ENCODE results near the gene HMGB3.
A peak's percentile ranks its signal among the peaks of the same experiment; 100 is the strongest.
"Not testable (repeated sequence)": the region's sequence is repeated elsewhere in the genome, so short reads cannot be mapped to it uniquely, and the experiment has no call there.

HMGB3 gene

GRCh38 chrX:150982788-150983520 is at the start of gene HMGB3:
Gene HMGB3, plus strand, starts transcription at chrX:150983335. Its CDS starts 2,265 bp downstream, at chrX:150985600.
- peak; percentile 47 for DNase-seq (ENCODE audit: low spot score)

- DNase-seq (ENCODE audit: low spot score) = no peak
These were observed 49.2 kb upstream of the HMGB3 start for GRCh38 chrX:150933945-150934350.

GRCh38 chrX:150934453-150934852 is 48.7 kb upstream of the HMGB3 start:
- DNase-seq (ENCODE audit: low spot score) = no peak

GRCh38 chrX:150935467-150935866 is 47.7 kb upstream of the HMGB3 start:
- no peak for DNase-seq (ENCODE audit: low spot score)

GRCh38 chrX:150936556-150936955 is 46.6 kb upstream of the HMGB3 start:
- no peak for DNase-seq (ENCODE audit: low spot score)

GRCh38 chrX:150940844-150941495 is 42.2 kb upstream of the HMGB3 start:
- no peak for DNase-seq (ENCODE audit: low spot score)

GRCh38 chrX:150941580-150941979 is 41.6 kb upstream of the HMGB3 start:
- no peak for DNase-seq (ENCODE audit: low spot score)

- DNase-seq (ENCODE audit: low spot score) = no peak
These were observed 40.1 kb upstream of the HMGB3 start for GRCh38 chrX:150942942-150943594.

GRCh38 chrX:150944233-150944632 is 38.9 kb upstream of the HMGB3 start:
- no peak for DNase-seq (ENCODE audit: low spot score)

GRCh38 chrX:150954951-150955350 is 28.2 kb upstream of the HMGB3 start:
- no peak for DNase-seq (ENCODE audit: low spot score)

- DNase-seq (ENCODE audit: low spot score) = no peak
These were observed 27.5 kb upstream of the HMGB3 start for GRCh38 chrX:150955590-150955989.

- DNase-seq (ENCODE audit: low spot score) = peak; percentile 55
These were observed 25.0 kb upstream of the HMGB3 start for GRCh38 chrX:150958177-150958576.

- DNase-seq (ENCODE audit: low spot score) = no peak
These were observed 23.6 kb upstream of the HMGB3 start for GRCh38 chrX:150959557-150959956.

GRCh38 chrX:150961631-150962030 is 21.5 kb upstream of the HMGB3 start:
- no peak for DNase-seq (ENCODE audit: low spot score)

- not testable (repeated sequence) for DNase-seq (ENCODE audit: low spot score)
These were observed 18.7 kb upstream of the HMGB3 start for GRCh38 chrX:150964416-150964815.

GRCh38 chrX:150966235-150966634 is 16.9 kb upstream of the HMGB3 start:
- DNase-seq (ENCODE audit: low spot score) = no peak

- no peak for DNase-seq (ENCODE audit: low spot score)
These were observed 16.4 kb upstream of the HMGB3 start for GRCh38 chrX:150966742-150967141.

- no peak for DNase-seq (ENCODE audit: low spot score)
These were observed 15.3 kb upstream of the HMGB3 start for GRCh38 chrX:150967786-150968185.

GRCh38 chrX:150968862-150969720 is 14.0 kb upstream of the HMGB3 start:
- DNase-seq (ENCODE audit: low spot score) = no peak

GRCh38 chrX:150972450-150972849 is 10.7 kb upstream of the HMGB3 start:
- DNase-seq (ENCODE audit: low spot score) = no peak

GRCh38 chrX:150975655-150976390 is 7.3 kb upstream of the HMGB3 start:
- DNase-seq (ENCODE audit: low spot score) = no peak
